ENCODE data around the gene MDM4.

MDM4 gene

DNA sequence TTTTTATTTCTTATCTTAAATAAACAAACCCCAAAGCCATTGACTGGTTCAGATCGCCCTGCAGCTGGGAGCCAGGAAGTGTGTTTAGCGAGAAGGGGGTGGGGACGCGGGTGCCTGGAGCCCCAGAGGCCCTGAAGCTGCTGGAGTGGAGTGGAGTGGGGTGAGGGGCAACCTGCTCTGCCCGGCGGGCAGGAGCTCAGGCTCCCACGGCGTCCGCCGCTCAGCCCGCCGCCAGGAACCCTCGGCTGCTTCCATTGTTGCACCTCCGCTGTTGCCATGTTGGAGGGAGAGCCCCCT is 22.3 kb upstream of the MDM4 start:
- H3K4me3 ChIP-seq (ENCODE audit: low read depth in 1 of 2, low read length in 2 of 2) = peak overlapping the region; percentile 97 to 98
- no peaks in the 10 kb centered on the region for H3K27me3 ChIP-seq (ENCODE audit: low read depth, low read length)
- H3K4me1 ChIP-seq (ENCODE audit: control insufficient read depth in 1 of 2, insufficient read depth in 2 of 2, low read length in 2 of 2) = peaks cover 19 to 27% of the 10 kb centered on the region in 2 donors
- H3K36me3 ChIP-seq (ENCODE audit: control insufficient read depth in 1 of 2, insufficient read depth in 2 of 2, low read length in 2 of 2) = peaks cover 0 to 3% of the 10 kb centered on the region in 2 donors
- peak overlapping the region; percentile 88 for H3K27ac ChIP-seq (ENCODE audit: low read length)
- H3K9me3 ChIP-seq (ENCODE audit: control insufficient read depth in 1 of 2, low read length in 2 of 2) = no peaks in the 10 kb centered on the region

GRCh38 chr1:204494281-204495077 is 21.7 kb upstream of the MDM4 start, which contains the start of gene PIK3C2B:
Gene PIK3C2B, minus strand, starts transcription at chr1:204494805. Its CDS starts 25,003 bp downstream, at chr1:204469802.
- peak within 1 kb of the TSS; percentile 88 for H3K27ac ChIP-seq (ENCODE audit: low read length)
- no peaks in the 10 kb centered on the region for H3K9me3 ChIP-seq (ENCODE audit: control insufficient read depth in 1 of 2, low read length in 2 of 2)
- H3K27me3 ChIP-seq (ENCODE audit: low read depth, low read length) = no peaks in the 10 kb centered on the region
- H3K4me3 ChIP-seq (ENCODE audit: low read depth in 1 of 2, low read length in 2 of 2) = peak within 1 kb of the TSS; percentile 97 to 98
- H3K36me3 ChIP-seq (ENCODE audit: control insufficient read depth in 1 of 2, insufficient read depth in 2 of 2, low read length in 2 of 2) = peaks cover 0 to 3% of the 10 kb centered on the region in 2 donors
- H3K4me1 ChIP-seq (ENCODE audit: control insufficient read depth in 1 of 2, insufficient read depth in 2 of 2, low read length in 2 of 2) = peaks cover 19 to 27% of the 10 kb centered on the region in 2 donors

GRCh38 chr1:204495078-204495753 is 21.0 kb upstream of the MDM4 start:
- H3K27ac ChIP-seq (ENCODE audit: low read length) = peak overlapping the region; percentile 88
- no peaks in the 10 kb centered on the region for H3K27me3 ChIP-seq (ENCODE audit: low read depth, low read length)
- peaks cover 19 to 27% of the 10 kb centered on the region in 2 donors for H3K4me1 ChIP-seq (ENCODE audit: control insufficient read depth in 1 of 2, insufficient read depth in 2 of 2, low read length in 2 of 2)
- H3K4me3 ChIP-seq (ENCODE audit: low read depth in 1 of 2, low read length in 2 of 2) = peak overlapping the region; percentile 97 to 98
- no peaks in the 10 kb centered on the region for H3K9me3 ChIP-seq (ENCODE audit: control insufficient read depth in 1 of 2, low read length in 2 of 2)
- H3K36me3 ChIP-seq (ENCODE audit: control insufficient read depth in 1 of 2, insufficient read depth in 2 of 2, low read length in 2 of 2) = no peaks in the 10 kb centered on the region

DNA sequence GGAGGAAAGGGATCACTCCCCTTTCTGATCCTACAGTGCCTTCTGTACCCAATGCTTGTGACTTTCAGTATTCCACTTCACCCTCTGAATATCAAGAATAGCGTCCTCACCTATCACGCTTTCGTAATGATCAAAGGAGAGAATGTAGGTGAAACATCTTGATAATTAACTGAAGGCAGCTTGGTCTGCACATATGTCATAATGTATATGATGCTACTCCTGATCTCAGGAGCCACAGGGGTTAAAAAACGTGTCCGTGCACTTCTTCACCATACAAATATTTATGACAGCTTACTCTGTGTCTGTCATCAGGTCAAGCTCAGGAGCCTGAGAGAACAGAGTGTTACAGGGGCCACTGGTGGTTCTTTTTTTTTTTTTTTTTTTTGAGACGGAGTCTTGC is 20.4 kb upstream of the MDM4 start:
- H3K9me3 ChIP-seq (ENCODE audit: control insufficient read depth in 1 of 2, low read length in 2 of 2) = no peaks in the 10 kb centered on the region
- H3K4me3 ChIP-seq (ENCODE audit: low read depth in 1 of 2, low read length in 2 of 2) = peak overlapping the region; percentile 97 to 98
- H3K27me3 ChIP-seq (ENCODE audit: low read depth, low read length) = no peaks in the 10 kb centered on the region
- H3K36me3 ChIP-seq (ENCODE audit: control insufficient read depth in 1 of 2, insufficient read depth in 2 of 2, low read length in 2 of 2) = no peaks in the 10 kb centered on the region
- H3K27ac ChIP-seq (ENCODE audit: low read length) = peak overlapping the region; percentile 88
- peaks cover 19 to 27% of the 10 kb centered on the region in 2 donors for H3K4me1 ChIP-seq (ENCODE audit: control insufficient read depth in 1 of 2, insufficient read depth in 2 of 2, low read length in 2 of 2)

DNA sequence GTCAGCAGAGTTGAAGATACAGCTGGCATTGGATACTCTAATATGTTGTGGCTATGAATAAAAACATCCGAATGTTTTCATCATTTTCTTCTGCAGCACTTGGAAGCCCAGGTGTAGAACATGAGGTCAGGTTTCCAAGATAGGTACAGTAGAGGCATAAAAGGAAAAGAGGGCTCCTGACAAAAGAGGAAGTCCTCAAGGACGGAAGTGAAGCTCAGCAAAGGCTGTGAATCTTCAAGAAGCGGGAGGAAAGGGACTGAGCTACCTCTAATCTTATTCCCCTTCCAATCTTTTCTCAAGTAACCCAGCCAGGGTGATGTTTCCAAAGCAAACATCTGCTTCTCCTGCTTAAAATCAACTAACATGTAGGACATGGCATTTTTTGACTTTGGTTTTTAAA is 17.2 kb upstream of the MDM4 start:
- Histone ChIP-seq H3K4me3 (ENCODE audit: low read depth in 1 of 2, low read length in 2 of 2) (no peak overlapping the region), H3K4me1 (ENCODE audit: control insufficient read depth in 1 of 2, insufficient read depth in 2 of 2, low read length in 2 of 2) (peaks cover 4 to 5% of the 10 kb centered on the region in 2 donors), H3K27ac (ENCODE audit: low read length) (no peak overlapping the region), H3K9me3 (ENCODE audit: control insufficient read depth in 1 of 2, low read length in 2 of 2) (no peaks in the 10 kb centered on the region), H3K36me3 (ENCODE audit: control insufficient read depth in 1 of 2, insufficient read depth in 2 of 2, low read length in 2 of 2) (no peaks in the 10 kb centered on the region), H3K27me3 (ENCODE audit: low read depth, low read length) (no peaks in the 10 kb centered on the region)

DNA sequence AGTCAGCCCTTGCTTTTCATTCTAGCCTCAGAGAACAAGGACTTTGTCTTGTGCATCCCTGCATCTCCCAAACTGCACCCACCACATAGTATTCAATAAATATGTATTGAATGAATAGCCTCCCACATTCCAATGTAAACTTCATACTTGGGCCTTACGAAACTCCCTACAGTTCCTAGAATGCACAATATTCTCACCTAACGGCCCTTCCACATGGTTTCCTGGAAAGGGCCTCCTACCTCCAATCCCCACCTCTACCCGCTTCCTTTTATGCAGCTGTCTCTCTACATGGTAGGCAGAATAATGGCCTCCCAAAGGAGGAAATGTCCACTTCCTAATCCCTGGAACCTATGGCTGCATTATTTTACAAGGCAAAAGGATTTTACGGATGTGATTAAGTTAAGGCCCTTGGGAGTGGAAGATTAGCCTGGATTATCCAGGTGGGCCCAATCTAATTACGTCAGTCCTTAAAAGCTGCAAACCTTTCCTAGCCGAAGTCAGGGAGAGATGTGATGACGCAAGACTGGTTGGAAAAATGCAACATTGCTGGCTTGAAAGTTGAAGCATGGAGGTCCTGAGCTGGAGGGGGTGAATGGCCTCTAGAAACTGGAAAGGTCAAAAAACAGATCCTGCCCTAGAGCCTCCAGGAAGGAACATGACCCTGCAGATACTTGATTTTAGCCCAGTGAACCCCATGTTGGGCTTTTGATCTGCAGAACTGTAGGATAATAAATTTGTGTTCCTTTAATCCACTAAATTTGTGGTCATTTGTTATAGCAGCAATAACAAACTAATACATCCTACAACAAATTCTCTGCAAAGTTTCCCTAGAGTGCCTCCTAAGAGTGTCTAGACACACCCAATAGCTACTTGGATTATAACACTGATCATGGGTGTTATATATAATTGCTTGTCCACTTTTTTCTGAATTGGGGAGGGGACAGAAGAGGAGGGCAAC is 16.4 kb upstream of the MDM4 start:
- Histone ChIP-seq H3K4me3 (ENCODE audit: low read depth in 1 of 2, low read length in 2 of 2) (no peak overlapping the region), H3K36me3 (ENCODE audit: control insufficient read depth in 1 of 2, insufficient read depth in 2 of 2, low read length in 2 of 2) (no peaks in the 10 kb centered on the region), H3K27ac (ENCODE audit: low read length) (no peak overlapping the region), H3K4me1 (ENCODE audit: control insufficient read depth in 1 of 2, insufficient read depth in 2 of 2, low read length in 2 of 2) (peaks cover 3 to 4% of the 10 kb centered on the region in 2 donors), H3K9me3 (ENCODE audit: control insufficient read depth in 1 of 2, low read length in 2 of 2) (no peaks in the 10 kb centered on the region), H3K27me3 (ENCODE audit: low read depth, low read length) (no peaks in the 10 kb centered on the region)

- no peaks in the 10 kb centered on the region for H3K27me3 ChIP-seq (ENCODE audit: low read depth, low read length)
- no peak overlapping the region for H3K27ac ChIP-seq (ENCODE audit: low read length)
- H3K9me3 ChIP-seq (ENCODE audit: control insufficient read depth in 1 of 2, low read length in 2 of 2) = no peaks in the 10 kb centered on the region
- H3K36me3 ChIP-seq (ENCODE audit: control insufficient read depth in 1 of 2, insufficient read depth in 2 of 2, low read length in 2 of 2) = no peaks in the 10 kb centered on the region
- no peak overlapping the region for H3K4me3 ChIP-seq (ENCODE audit: low read depth in 1 of 2, low read length in 2 of 2)
- H3K4me1 ChIP-seq (ENCODE audit: control insufficient read depth in 1 of 2, insufficient read depth in 2 of 2, low read length in 2 of 2) = peaks cover 0 to 8% of the 10 kb centered on the region in 2 donors
Measured at GRCh38 chr1:204502241-204502640, 14.0 kb upstream of the MDM4 start.

GRCh38 chr1:204503122-204503912 is 12.9 kb upstream of the MDM4 start:
- Histone ChIP-seq H3K27ac (ENCODE audit: low read length) (no peak overlapping the region), H3K36me3 (ENCODE audit: control insufficient read depth in 1 of 2, insufficient read depth in 2 of 2, low read length in 2 of 2) (no peaks in the 10 kb centered on the region), H3K4me3 (ENCODE audit: low read depth in 1 of 2, low read length in 2 of 2) (no peak overlapping the region), H3K27me3 (ENCODE audit: low read depth, low read length) (no peaks in the 10 kb centered on the region), H3K9me3 (ENCODE audit: control insufficient read depth in 1 of 2, low read length in 2 of 2) (no peaks in the 10 kb centered on the region), H3K4me1 (ENCODE audit: control insufficient read depth in 1 of 2, insufficient read depth in 2 of 2, low read length in 2 of 2) (peaks cover 0 to 12% of the 10 kb centered on the region in 2 donors)

DNA sequence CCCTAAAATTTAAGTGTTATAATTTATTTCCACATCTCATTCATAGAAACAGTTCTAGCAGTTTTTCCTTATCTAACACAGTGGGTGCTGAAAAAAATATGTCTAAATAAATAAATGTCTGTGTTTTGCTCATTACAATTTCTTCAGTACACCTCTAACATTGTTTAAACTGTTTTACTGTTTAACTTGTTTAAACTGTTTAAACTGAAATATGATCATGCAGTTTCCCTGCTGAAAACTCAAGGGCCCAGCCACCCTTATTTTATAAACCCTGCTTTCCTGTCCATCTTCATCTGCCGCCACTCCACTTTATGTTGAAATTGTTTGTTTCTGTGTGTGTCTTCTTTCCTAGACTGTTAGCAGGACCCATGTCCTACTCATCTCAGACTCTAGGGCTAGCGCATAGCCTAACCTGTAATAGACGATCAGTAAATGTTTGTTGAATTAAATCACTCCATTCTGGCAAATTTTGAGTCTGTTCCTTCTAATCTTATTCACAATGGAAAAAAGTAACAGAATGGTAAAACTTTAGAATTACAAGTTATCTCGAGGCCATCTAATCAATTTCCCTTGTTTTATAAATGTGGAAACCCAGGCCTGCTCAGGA is 12.2 kb upstream of the MDM4 start:
- Histone ChIP-seq H3K36me3 (ENCODE audit: control insufficient read depth in 1 of 2, insufficient read depth in 2 of 2, low read length in 2 of 2) (no peaks in the 10 kb centered on the region), H3K9me3 (ENCODE audit: control insufficient read depth in 1 of 2, low read length in 2 of 2) (no peaks in the 10 kb centered on the region), H3K27ac (ENCODE audit: low read length) (no peak overlapping the region), H3K4me3 (ENCODE audit: low read depth in 1 of 2, low read length in 2 of 2) (no peak overlapping the region), H3K4me1 (ENCODE audit: control insufficient read depth in 1 of 2, insufficient read depth in 2 of 2, low read length in 2 of 2) (peaks cover 0 to 12% of the 10 kb centered on the region in 2 donors), H3K27me3 (ENCODE audit: low read depth, low read length) (no peaks in the 10 kb centered on the region)

DNA sequence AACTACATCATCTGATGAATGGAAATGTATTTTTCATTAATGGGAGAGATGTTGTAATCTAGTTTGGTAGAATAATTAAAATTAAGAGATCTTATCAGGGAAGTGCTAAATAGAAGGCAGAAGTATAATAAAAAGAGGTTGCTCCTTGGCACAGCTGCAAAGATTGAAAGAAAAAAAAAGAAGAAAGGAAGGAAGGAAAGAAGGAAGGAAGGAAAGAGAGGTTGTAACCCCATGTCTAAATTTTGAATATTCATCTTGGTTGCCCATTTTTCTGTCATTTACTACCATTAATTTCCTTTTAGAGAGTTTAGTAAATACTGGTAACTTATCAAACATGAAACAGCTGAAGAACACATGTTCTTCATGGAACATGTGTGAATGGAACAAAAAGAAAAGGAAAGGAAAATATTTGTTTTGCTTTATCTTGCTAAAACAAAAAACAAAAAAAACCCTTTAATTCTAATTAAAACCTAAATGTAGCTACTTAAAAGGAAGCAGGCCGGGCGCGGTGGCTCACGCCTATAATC is 10.5 kb upstream of the MDM4 start:
- Histone ChIP-seq H3K4me3 (ENCODE audit: low read depth in 1 of 2, low read length in 2 of 2) (peak overlapping the region; percentile 69 to 83), H3K4me1 (ENCODE audit: control insufficient read depth in 1 of 2, insufficient read depth in 2 of 2, low read length in 2 of 2) (peaks cover 0 to 12% of the 10 kb centered on the region in 2 donors), H3K36me3 (ENCODE audit: control insufficient read depth in 1 of 2, insufficient read depth in 2 of 2, low read length in 2 of 2) (no peaks in the 10 kb centered on the region), H3K9me3 (ENCODE audit: control insufficient read depth in 1 of 2, low read length in 2 of 2) (no peaks in the 10 kb centered on the region), H3K27ac (ENCODE audit: low read length) (peak overlapping the region; percentile 93), H3K27me3 (ENCODE audit: low read depth, low read length) (no peaks in the 10 kb centered on the region)
